C4-2B (cell line): ENCODE results near the gene ZNF467.

ENCODE experiments used
- H3K27ac ChIP-seq: fragments of 450-650 bp; 2 replicates; pipeline ENCODE4 v1.5.1; 2017
- CTCF ChIP-seq: fragments of 450-650 bp; conservative IDR thresholded peaks from 2 replicates; pipeline ENCODE4 v1.5.1; 2017; ENCODE audit warnings: mild to moderate bottlenecking
- ZFX ChIP-seq: fragments of 450-650 bp; IDR thresholded peaks from 2 replicates; pipeline ENCODE4 v1.6.1; 2017

ZNF467 gene

GRCh38 chr7:149722356-149722957, 50.9 kb downstream of the ZNF467 start:
- H3K27ac ChIP-seq = no peak overlapping the region
- TF ChIP-seq CTCF (no peak), ZFX (no peak)

- no peak overlapping the region for H3K27ac ChIP-seq
- no peak for TF ChIP-seq CTCF
Observed at GRCh38 chr7:149721084-149721601, 52.2 kb downstream of the ZNF467 start.

- TF ChIP-seq CTCF (no peak), ZFX (no peak)
- no peak overlapping the region for H3K27ac ChIP-seq
Observed at GRCh38 chr7:149720372-149721083, 52.9 kb downstream of the ZNF467 start.

GRCh38 chr7:149719912-149720335, 53.5 kb downstream of the ZNF467 start:
- no peak overlapping the region for H3K27ac ChIP-seq

GRCh38 chr7:149719050-149719899, 54.1 kb downstream of the ZNF467 start:
- H3K27ac ChIP-seq = no peak overlapping the region
- TF ChIP-seq CTCF (no peak), ZFX (no peak)

More at GRCh38 chr7:149719912-149720335, 53.5 kb downstream of the ZNF467 start:
- no peak for TF ChIP-seq ZFX
- no peak for TF ChIP-seq CTCF

- no peak for TF ChIP-seq ZFX
- TF ChIP-seq CTCF = no peak
- H3K27ac ChIP-seq = no peak overlapping the region
Observed at GRCh38 chr7:149718730-149719049, 54.7 kb downstream of the ZNF467 start.

- no peak for TF ChIP-seq CTCF
- no peak for TF ChIP-seq ZFX
- no peak overlapping the region for H3K27ac ChIP-seq
Observed at GRCh38 chr7:149717481-149717880, 55.9 kb downstream of the ZNF467 start.
